ENCODE data around the gene IQCN.
A peak's percentile ranks its signal among the peaks of the same experiment; 100 is the strongest.

Gene IQCN

DNA sequence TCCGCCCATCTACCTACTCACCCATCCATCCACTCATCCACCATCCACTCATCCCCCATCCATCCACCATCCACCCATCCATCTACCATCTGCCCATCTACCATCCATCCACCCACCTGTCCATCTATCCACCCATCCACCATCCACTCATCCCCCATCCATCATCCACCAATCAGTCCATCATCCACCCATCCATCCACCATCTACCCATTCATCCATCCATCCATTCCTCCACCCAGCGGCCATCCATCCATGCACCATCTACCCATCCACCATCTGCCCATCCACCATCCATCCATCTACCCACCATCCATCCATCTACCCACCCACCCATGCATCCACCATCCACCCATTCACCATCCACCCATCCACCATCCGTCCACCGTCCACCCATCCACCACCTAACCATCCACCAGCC lies 20.8 kb upstream of the IQCN start:
- TF ChIP-seq, protein P1, sequence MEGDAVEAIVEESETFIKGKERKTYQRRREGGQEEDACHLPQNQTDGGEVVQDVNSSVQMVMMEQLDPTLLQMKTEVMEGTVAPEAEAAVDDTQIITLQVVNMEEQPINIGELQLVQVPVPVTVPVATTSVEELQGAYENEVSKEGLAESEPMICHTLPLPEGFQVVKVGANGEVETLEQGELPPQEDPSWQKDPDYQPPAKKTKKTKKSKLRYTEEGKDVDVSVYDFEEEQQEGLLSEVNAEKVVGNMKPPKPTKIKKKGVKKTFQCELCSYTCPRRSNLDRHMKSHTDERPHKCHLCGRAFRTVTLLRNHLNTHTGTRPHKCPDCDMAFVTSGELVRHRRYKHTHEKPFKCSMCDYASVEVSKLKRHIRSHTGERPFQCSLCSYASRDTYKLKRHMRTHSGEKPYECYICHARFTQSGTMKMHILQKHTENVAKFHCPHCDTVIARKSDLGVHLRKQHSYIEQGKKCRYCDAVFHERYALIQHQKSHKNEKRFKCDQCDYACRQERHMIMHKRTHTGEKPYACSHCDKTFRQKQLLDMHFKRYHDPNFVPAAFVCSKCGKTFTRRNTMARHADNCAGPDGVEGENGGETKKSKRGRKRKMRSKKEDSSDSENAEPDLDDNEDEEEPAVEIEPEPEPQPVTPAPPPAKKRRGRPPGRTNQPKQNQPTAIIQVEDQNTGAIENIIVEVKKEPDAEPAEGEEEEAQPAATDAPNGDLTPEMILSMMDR (IDR thresholded peaks at IDR 0.05), result no peak
- no peak for TF ChIP-seq ZFX (IDR thresholded peaks at IDR 0.05; ENCODE audit: borderline replicate concordance)
- H3K27ac ChIP-seq, result no peak overlapping the region

DNA sequence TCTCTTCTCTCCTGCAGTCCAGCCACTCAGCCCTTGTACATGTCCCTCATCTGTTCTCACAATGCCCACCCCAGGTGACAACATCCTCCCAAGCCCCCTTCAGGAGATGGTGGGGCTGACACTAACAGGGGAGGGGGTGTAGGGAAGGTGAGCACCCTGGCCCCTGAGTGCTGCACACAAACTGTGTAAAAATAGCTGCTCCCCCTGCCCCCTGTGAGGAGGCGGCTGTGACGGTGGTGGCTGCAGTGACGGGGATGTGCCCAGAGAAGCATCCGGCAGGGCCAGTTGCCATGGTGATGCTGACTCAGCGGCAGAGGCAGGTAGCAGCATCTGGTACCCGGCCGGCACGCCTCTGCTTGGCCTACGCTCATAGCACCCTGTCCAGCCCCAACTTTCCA lies 20.2 kb upstream of the IQCN start:
- TF ChIP-seq ZFX (IDR thresholded peaks at IDR 0.05; ENCODE audit: borderline replicate concordance), result no peak
- TF ChIP-seq, protein P1 (IDR thresholded peaks at IDR 0.05), result no peak
- no peak overlapping the region for H3K27ac ChIP-seq

GRCh38 chr19:18293642-18294466 lies 19.6 kb upstream of the IQCN start:
- H3K27ac ChIP-seq, result peak overlapping the region; percentile 75
- TF ChIP-seq ZFX (IDR thresholded peaks at IDR 0.05; ENCODE audit: borderline replicate concordance), result no peak
- TF ChIP-seq, protein P1 (IDR thresholded peaks at IDR 0.05), result no peak

GRCh38 chr19:18292810-18293641 lies 18.8 kb upstream of the IQCN start:
- TF ChIP-seq, protein P1 (IDR thresholded peaks at IDR 0.05), result no peak; the same call in 1 of the 2 replicates
- TF ChIP-seq ZFX (IDR thresholded peaks at IDR 0.05; ENCODE audit: borderline replicate concordance), result no peak
- peak overlapping the region; percentile 75 for H3K27ac ChIP-seq

GRCh38 chr19:18292462-18292809 lies 18.2 kb upstream of the IQCN start:
- no peak for TF ChIP-seq ZFX (IDR thresholded peaks at IDR 0.05; ENCODE audit: borderline replicate concordance)
- TF ChIP-seq, protein P1 (IDR thresholded peaks at IDR 0.05), result no peak
- peak overlapping the region; percentile 75 for H3K27ac ChIP-seq

- H3K27ac ChIP-seq, result peak overlapping the region; percentile 75
- no peak for TF ChIP-seq ZFX (IDR thresholded peaks at IDR 0.05; ENCODE audit: borderline replicate concordance)
- TF ChIP-seq, protein P1 (IDR thresholded peaks at IDR 0.05), result no peak
Measured at GRCh38 chr19:18291590-18292461, 17.6 kb upstream of the IQCN start.

Data from 22Rv1 (cell line).